SHP77 (cell line): ENCODE results near the gene LRRTM4.
A peak's percentile ranks its signal among the peaks of the same experiment; 100 is the strongest.
"Not testable (repeated sequence)": the region's sequence is repeated elsewhere in the genome, so short reads cannot be mapped to it uniquely, and the experiment has no call there.

Source experiments
- DNase-seq, 2 experiments: peaks; one replicate each; lab custom pipeline; 2025; lab: John Stamatoyannopoulos, UW

Gene LRRTM4

GRCh38 chr2:76866464-76866863 is 655.7 kb downstream of the LRRTM4 start:
- no peak for DNase-seq

DNA sequence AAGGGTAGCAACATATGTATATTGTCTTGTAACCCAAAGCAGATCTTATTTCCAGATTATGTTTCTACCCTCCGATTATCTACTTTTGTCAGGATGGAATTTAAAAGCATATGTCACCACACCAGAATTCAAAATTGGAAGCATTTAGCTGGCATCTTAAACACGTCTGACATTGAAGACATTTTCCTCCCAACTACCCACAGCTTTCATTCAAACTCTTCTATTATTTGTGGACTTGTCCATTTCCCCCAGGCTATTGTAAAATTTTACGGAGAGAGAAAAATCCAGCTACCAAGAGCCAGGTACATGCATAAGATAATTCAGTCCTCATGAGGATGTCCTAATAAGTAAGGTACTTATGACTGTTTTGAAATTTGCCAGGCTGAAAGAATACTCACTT is 659.3 kb downstream of the LRRTM4 start:
- no peak for DNase-seq

- no peak for DNase-seq
Measured at GRCh38 chr2:76861708-76862107, 660.5 kb downstream of the LRRTM4 start.

DNA sequence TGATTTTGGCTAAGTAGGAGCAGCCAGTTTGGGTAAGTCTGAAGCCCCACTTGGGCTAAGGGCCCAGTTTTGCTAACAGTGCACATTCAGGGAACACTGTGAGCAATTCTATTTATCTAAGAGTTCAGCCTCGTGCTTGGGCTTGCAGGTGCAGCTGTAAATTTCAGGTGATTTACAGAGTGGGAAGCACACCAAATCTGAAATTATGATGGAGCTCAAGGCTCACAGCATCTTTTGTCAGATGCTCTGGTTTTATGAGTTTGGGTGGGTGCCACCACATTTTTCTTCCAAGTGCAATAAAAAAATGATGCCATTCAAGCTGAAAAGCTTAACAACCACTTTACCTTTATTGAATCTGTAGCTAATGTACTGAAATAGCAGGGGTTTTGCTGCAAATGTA is 671.2 kb downstream of the LRRTM4 start:
- DNase-seq, result peak in 1 of 2 experiments; percentile 0

GRCh38 chr2:76849086-76849485 is 673.1 kb downstream of the LRRTM4 start:
- no peak for DNase-seq

GRCh38 chr2:76839826-76840225 is 682.4 kb downstream of the LRRTM4 start:
- DNase-seq, result no peak

- DNase-seq, result no peak
Measured at GRCh38 chr2:76829374-76830234, 692.6 kb downstream of the LRRTM4 start.

GRCh38 chr2:76826691-76827090 is 695.5 kb downstream of the LRRTM4 start:
- DNase-seq, result no peak

GRCh38 chr2:76825140-76825970 is 696.8 kb downstream of the LRRTM4 start:
- DNase-seq, result no peak

GRCh38 chr2:76821731-76822130 is 700.4 kb downstream of the LRRTM4 start:
- DNase-seq, result no peak

DNA sequence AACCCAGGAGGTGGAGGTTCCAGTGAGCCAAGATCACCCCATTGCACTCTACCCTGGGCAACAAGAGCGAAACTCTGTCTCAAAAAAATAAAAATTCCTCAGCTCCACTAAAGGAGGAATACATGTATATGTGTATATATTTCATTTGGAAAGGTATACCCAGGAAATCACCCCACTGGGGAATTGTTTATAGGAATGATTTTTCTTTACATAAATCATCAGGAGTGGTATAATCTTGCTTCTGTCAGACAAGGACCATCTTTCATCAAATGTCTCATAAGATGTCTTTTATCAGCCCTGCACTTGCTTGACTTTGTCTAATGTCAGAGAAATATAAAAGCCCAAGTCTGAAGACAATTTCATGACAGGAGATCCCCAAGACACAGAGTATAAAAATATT is 709.1 kb downstream of the LRRTM4 start:
- no peak for DNase-seq

- DNase-seq, result no peak
Measured at GRCh38 chr2:76812156-76812555, 710.0 kb downstream of the LRRTM4 start.

GRCh38 chr2:76809136-76809535 is 713.0 kb downstream of the LRRTM4 start:
- DNase-seq, result no peak

- DNase-seq, result no peak
Measured at GRCh38 chr2:76808732-76809131, 713.4 kb downstream of the LRRTM4 start.

GRCh38 chr2:76793647-76794334 is 728.4 kb downstream of the LRRTM4 start:
- DNase-seq, result no peak

DNA sequence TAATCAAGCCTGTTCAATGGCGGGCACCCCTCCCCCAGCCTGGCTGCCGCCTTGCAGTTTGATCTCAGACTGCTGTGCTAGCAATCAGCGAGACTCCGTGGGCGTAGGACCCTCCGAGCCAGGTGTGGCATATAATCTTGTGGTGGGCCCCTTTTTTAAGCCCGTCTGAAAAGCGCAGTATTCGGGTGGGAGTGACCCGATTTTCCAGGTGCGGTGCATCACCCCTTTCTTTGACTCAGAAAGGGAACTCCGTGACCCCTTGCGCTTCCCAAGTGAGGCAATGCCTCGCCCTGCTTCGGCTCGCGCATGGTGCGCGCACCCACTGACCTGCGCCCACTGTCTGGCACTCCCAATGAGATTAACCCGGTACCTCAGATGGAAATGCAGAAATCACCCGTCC is 740.9 kb downstream of the LRRTM4 start:
- DNase-seq, result not testable (repeated sequence)

DNA sequence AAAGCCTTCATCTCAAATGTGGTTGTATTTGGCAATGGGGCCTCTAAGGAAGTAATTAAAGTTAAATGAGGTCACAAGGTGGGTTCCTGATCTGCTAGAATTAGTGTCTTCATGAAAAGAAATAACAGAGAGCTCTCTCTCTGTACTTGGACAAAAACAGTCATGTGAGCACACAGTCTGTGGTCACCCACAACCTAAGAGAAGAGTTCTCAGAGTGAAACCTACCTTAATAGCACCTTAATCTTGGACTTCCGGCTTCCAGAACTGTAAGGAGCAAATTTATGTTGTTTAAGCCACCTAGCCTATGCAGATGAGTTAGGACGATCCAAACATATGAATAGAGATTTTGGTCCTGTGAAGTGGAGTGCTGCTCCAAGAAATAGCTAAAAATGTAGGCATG is 758.9 kb downstream of the LRRTM4 start:
- no peak for DNase-seq

DNA sequence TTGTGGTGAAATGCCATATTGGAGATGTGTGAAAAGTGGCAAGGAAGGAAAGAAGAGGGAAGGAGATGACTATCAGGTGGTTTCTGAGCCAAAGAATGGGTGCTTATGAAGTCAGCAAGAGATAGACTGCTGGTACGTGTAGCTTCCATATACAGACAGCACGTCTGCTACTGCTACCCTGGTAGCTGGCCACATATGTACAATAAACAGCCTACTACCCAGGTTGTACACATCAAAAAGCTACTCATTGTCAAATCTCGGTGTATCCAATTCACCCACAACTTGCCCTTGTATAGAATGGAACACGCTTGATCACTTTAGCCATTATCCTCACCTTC is 761.8 kb downstream of the LRRTM4 start:
- no peak for DNase-seq

DNA sequence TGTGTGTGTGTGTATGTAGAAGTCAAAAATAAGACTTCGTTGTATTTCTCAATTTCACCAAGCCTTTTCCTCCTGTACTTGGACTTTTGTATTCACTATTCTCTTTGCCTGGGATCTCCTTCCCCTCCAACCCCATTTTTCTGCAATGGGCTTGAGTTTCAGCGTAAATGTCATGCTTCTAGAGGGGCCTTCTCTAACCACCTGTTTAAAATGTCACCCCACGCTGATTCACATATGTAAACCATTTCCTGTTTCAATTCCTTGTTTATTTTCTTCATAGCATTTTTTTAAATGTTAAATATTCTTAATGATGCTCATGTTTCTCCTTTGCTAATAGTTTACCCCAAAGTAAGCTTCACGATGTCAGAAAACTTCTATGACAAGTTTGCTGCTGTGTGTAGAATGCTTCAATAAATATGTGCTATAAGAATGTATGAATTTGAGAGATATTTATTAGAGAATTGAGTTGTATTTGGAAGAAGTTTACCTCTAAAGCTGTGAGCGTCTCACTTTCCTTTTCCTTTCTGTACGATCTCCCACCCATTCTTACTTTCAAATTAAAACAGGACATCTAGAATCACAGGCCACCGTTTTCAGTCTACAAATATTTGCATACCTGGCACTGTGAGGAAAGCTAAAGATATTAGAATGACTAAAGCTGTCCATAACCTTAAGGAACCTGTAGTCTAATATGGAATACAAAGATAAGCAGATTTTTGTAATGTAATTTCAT is 762.4 kb downstream of the LRRTM4 start:
- no peak for DNase-seq

DNA sequence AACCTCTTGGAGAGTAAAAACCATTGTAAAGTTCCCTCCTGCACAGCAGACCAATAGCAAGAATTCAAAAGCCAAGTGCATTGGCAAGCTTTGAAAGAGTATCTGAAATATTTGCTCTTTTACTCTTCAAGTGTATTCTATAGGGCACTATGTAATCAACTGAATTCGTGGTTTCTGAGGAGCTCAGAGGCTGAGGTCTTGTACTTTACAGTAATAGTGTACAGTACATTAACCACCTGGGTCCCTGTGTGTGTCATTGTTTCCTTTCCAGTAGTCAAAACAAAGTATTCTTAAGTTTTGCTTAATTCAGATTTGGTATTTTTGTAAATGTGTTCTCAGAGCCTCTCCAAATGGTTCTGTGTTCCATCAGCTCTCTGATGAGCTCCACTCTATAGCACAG is 769.7 kb downstream of the LRRTM4 start:
- DNase-seq, result no peak

DNA sequence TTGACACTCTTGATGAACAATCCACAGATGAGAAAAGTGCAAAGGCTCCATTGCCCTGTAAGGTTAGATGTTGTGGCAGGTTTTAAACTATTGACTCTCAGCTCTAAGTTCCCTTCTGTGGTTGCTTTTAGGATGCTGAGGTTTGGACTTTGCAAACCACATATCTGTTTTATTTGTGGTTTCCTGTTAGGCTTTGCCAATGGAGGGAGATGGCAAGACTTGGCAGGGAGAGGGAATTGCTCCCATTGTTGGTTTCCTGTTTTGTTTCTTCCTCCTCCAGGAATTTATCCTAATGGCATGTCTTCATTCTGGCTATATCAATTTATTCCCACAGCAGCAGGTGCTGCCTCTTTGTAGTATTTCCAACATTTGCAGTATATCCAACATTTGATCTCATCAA is 772.3 kb downstream of the LRRTM4 start:
- DNase-seq, result no peak
